T1000 (cell line): ENCODE results near the gene IDH1.
"Not testable (repeated sequence)": the region's sequence is repeated elsewhere in the genome, so short reads cannot be mapped to it uniquely, and the experiment has no call there.

Source experiments
- DNase-seq: peaks from one replicate; lab custom pipeline; 2025; ENCODE audit warnings: mixed read lengths; lab: John Stamatoyannopoulos, UW

The IDH1 gene

DNA sequence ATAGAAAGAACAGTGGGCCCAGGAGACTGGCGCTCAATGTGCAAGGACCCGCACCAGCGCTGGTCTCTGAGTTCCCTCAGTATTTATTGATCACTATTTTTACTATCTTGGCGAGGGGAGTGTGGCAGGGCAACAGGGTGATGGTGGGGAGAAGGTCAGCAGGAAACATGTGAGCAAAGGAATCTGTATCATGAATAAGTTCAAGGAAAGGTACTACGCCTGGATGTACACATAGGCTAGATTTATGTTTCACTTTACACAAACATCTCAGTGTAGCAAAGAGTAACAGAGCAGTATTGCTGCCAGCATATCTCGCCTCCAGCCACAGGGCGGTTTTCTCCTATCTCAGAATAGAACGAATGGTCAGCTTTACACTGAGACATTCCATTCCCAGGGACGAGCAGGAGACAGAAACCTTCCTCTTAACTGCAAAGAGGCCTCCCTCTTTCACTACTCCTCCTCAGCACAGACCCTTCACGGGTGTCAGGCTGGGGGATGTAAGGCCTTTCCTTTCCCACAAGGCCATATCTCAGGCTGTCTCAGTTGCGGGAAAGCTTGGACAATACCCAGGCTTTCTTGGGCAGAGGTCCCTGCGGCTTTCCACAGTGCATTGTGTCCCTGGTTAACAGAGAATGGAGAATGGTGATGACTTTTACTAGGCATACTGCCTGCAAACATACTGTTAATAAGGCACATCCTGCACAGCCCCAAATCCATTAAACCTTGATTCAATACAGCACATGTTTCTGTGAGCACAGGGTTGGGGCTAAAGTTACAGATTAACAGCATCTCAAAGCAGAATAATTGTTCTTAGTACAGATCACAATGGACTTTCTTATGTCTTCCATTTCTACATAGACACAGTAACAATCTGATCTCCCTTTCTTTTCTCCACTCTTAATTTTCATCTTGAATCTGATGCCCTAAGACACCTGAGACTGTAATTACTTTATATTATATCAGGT is 2.3 kb upstream of the IDH1 start:
- not testable (repeated sequence) for DNase-seq

DNA sequence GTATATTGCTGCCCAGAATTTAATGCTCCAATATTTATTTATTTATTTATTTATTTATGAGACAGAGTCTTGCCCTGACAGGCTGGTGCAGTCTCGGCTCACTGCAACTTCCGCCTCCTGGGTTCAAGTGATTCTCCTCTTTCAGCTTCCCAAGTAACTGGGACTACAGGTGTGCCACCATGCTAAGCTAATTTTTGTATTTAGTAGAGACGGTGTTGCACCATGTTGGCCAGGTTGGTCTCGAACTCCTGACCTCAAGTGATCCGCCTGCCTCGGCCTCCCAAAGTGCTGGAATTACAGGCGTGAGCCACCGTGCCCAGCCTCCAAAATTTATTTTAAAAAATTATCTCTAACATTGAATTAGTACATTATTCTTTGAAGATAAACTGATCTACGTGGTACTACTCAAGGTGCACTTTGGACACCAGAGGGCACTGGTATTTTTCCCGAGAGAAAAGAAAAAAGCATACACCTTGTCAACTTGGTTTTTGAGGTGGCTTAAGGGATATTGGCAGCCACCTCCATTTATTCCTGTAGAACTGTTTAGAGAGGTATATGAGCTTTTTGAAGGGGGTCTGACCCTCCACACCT is 1.4 kb upstream of the IDH1 start:
- no peak for DNase-seq

DNA sequence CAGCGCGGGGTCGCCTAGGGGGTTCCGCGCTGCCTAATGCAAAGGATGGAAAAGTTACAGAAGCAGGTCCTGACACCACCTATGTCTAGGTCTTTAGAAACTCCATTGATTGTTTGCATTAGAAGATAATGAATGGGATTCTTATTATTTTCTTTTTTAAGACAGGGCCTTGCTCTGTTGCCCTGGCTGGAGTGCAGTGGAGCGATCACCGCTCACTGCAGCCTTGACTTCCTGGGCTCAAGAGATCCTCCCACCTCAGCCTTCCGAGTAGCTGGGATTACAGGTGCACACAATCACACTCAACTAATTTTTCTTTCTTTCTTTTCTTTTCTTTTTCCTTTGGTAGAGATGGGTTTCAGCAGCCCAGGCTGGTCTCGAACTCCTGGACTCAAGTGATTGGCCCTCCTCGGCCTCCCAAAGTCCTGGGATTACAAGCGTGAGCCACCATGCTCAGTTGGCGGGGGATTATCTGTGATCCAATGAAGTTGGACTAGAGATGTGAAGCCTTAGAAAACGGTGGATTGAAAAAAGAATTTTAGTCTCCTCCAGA is 761 bp upstream of the IDH1 start:
- no peak for DNase-seq

DNA sequence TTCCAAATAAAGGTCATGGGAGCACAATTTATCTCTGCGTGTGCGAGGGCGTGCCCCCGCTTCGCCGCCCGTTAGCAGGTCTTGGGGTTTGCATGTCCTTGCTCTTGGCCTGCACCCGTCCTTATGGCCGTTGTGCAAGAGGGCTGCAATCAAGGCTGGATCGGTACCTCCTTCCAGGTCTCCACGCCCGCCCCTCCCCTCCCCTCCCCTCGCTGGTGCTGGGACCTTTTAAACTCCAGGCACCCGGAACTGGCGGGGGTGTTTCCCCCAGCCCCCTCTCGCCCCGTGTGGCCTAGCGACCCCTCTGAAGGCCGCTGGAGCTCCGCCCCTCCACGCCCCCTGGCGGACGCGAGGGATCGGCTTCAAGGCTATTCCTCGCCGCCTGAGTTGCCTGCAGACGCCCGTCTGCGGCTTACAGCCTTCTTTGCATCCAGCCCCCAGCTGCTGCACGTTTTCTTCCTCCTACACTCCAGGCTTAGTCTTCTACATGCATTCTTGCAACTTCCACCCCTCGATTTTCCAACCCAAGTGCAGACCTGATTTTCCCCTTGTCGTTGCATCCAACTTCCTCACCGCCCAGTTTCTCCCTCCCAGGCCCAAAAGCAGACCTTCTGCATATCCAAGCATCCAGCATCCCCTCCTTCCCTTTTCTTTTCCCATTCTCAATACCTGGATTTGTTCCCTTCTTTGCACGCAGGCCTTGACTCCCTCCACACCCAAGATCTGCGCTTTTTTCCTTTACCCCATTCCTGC is 577 bp downstream of the IDH1 start:
- DNase-seq, result peak; percentile 70

DNA sequence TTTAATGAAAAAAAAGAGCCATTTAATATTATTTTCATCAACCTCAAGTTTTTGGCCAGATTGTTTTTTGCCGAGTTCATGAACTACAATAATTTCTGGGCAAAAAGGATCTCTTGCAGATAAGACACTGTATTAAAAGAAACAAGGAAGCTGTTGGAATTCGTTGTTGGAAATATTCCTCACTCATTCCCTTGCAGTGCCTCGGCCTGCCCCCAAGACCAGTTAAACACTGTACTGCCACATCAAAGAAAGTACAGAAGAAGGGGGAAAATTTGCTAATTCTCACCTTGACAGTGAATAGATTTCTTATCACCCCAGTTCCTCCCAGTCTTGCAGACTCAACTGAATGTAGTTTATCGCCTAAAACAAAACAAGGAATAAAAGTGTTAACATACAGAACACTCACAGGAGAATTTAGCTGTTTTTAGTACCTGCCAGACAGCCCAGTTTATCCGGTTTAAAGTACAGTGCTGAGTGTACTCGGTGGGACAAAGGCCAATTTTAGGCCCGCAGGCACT is 1.2 kb downstream of the IDH1 start:
- no peak for DNase-seq

DNA sequence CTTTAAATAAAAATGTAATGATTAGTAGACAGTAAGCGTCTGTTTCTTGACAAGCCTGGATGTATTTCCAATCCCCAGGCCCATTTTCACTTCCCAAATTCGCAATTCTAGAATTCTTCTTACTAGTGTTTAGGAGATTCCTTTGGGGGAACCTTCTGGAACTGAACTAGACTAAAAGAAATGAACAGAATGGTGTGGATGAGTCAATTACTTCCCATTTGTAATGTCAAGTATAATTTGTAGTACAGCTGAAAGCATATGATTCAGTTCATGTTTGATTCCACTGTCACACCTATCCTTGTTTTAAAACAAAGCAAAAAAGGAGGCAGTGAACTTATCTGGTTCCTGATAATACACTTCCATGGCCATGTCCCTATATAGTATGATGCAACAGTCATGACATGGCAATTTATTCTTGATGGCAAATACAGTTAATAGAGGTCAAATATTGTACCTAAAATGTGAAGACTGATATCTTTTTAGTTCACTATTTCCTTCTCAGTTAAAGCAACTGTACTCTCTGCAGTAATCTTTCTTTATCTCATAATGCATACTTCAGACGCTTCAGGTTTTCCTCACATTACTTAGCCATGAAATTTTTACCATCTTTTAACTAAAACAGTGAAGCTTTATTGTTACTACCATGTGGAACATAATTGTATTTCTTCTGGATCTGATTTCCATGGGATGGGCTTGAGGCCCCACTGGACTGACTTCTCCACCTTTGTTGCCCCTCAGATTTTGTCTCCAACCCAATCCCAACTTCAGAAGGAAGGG is 2.0 kb downstream of the IDH1 start:
- no peak for DNase-seq

DNA sequence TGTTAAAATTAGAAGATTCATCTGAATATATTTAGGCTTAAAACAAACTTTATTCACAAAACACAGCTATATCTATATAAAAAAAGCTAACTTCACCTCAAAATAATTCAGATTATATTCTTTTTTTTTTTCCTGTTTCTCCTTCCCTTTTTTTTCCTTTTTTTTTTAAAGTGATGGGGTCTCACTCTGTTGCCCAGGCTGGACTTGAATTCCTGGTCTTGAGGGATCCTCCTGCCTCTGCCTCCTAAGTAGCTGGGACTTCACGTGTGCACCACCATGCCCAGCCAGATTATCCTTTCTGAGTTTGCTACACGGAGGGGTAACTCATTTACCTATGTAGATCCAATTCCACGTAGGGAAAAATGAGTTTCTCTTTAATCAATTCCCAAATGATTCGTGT is 3.8 kb downstream of the IDH1 start:
- no peak for DNase-seq

DNA sequence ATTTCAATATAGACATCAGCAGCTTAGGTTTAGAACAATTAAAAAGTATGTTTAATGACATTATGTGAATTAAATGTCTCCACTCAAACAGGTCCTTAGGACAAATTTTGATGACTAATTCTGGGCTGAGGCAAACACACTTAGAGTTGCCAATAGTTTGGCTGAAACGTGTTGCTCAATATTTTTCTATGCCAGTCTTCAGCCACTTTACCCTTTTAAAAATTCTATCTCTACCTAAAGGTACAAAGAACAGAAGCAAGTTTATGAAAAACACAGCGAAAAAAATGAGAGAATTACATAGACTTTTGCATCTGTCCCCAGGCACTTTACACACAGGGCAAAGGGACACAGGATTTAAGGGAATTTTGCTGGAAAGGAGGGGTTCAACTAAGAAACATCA is 4.5 kb downstream of the IDH1 start:
- no peak for DNase-seq

DNA sequence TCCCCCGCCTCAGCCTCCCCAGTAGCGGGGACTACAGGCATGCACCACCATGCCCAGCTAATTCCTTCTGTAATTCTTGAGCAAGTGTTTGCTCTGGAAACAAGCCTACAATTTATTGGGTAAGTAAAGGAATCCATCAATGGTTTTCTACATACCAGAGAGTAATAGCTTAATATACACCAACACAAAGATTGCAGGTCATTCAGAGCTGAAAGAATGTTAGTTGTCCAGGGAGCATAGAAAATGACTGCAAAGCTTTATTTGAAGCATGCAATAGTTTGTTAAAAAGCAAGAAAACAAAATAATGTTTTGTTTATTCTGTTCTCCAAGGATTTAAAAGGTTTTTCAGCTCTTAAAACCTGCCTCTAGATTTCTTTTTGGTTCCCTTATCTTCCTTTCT is 5.6 kb downstream of the IDH1 start:
- DNase-seq, result no peak

DNA sequence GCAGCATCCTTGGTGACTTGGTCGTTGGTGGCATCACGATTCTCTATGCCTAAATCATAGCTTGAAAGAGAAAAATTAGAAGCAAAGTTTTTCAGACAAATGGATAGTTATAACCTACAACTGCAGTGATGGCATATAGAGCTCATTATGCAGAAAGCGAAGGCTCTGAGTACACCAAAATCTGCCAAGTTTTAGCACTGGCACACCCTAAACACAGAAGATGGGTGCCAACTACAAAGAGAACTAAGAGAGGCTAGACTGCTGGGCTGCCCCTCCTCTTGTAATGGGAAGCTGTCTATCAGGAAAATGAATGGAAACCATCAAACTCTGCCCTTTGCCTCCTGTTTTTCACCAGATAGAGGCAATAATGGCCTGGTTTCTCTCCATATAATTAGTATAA is 6.3 kb downstream of the IDH1 start:
- no peak for DNase-seq

DNA sequence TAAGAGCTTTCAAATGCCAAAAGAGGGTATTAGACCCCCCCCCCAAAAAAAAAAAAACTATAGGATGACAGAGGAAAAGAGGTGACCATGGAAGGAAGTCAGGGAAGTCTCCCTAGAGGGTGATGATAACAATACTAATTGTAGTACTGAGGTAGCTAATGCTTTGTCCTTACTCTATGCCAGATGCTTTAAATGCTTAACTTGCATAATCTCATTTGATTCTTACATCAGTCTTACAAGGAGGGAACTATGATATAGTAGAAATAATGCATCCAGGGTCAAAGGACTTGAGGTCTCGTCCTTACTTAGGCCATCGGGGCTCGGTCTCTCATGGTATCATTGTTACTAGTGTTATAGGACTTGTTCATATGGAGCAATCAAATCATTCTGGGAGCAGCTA is 9.1 kb downstream of the IDH1 start:
- no peak for DNase-seq

DNA sequence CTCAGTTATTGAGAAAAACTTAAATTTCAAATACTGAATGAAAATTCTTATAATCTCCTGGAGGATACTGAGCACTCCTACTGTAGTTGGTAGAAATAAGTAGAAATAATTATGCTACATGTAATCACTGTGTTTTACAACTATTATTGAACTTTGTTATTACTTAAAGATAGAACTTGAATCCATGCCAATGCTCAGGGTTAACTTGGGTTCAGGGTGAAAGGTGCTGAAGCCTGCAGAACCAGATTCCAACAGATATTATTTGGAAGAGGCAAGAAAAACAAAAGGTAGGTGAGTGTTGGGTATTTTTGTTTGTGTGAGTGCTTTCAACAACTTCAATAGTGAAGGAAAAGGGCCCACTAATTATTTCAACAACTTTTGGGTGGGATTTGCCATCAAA is 10.4 kb downstream of the IDH1 start:
- DNase-seq, result no peak

DNA sequence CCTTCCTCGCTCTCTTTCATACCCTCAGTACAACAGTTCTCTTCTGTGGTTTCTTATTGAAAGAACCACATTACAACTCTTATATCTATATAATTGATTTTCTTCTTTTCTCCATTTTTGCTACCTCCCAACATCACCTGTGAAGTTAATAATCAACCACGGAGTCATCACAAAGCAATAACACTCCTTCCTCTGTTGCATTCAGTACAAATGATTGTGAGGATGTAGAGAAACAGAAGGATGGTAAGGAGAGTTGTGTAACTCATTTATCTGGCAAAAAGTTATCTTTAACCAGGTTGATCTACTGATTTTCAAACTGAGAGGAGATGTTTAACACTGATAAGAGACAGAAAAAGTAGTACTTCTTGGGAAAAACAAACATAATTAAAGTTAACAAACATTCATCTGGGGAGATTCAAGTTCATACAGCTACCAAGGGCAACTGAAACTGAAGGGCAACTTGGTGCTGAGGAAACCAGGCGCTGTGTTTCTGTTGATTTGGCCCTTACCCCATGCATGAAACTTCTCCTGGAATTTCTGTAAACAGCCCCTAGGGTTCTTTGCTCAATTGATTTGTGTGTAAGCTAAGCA is 14.2 kb downstream of the IDH1 start:
- DNase-seq, result no peak

DNA sequence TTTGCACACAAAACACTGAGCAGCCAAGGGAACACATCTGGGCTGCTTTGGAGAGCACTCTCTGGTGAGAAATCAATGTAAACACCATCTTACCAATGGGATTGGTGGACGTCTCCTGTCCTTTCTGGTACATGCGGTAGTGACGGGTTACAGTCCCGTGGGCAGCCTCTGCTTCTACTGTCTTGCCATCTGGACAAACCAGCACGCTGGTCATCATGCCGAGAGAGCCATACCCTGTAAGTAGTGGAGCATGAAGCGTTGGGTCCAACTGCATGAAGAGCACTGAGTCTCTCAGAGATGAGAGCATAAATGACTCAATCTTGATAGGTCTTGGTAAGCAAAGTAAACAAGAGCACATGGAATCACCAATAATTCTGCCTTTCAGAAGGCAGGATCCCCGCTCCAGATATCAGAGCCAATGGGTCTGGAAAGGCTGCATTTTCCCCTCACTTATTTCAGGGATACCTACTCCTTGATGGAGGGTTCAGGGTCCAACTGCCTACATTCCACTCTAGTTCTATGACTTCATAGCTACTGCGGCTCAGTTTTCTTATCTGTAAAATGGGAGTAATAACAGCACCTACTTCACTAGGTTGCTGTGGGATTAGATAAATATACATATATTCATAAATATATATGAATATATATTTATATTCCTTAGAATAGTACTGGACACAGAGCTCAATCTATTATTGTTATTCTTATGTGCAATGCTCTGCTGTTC is 14.9 kb downstream of the IDH1 start:
- no peak for DNase-seq

DNA sequence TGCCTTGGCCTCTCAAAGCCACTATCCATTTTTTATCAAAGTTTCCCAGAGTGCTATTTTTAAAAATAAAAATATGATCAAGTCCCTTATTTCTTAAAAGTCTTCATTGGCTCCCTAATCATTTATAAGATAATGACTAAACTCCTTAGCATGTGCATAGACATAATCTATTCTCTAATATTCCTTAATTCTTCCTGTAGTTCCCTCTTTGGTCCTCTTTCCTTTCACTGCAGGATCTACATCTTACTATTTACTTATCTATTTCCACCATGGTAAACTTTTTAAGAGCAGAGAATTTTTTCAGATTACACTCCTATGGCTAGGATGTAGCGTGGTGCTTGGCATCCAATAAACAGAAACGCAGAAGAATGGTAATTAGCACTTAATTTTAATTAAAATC is 19.0 kb downstream of the IDH1 start:
- DNase-seq, result no peak

DNA sequence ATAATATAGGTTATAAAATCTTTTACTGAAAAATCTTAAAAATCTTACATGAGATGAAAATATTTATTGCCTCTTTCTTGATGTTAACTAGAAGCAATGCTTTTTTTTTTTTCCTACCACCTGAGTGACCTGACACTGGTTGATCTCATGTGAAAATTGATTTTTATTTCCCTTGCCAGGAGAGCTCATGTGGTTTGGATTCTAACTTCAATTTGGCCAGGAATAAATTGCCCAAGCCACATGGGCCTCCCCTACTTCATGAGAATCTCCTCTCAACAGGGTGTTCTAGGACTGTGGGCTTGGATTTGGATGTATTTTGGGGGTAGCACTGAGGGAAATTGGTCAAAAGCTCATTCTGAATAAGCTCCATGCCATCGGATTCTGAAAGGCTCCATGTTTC is 20.1 kb downstream of the IDH1 start:
- DNase-seq, result no peak

DNA sequence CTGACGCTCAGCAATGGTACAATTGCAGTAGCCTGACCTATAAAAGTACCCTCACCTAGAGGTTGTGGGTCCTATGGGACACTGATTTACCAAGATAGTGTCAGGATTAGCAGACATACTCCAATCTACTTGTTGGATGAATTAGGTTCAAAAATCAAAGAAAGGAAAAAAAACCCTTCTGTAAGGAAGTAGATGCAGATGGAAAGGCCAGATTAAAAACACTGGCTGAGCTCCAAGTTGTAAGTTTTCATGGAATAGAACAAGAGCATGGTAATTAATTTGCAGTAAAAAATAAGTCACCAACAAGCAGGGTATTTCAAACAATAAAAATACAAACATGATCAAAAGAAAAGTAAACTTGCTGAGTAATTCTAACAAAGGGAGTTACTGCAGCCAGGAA is 26.4 kb downstream of the IDH1 start:
- DNase-seq, result no peak

DNA sequence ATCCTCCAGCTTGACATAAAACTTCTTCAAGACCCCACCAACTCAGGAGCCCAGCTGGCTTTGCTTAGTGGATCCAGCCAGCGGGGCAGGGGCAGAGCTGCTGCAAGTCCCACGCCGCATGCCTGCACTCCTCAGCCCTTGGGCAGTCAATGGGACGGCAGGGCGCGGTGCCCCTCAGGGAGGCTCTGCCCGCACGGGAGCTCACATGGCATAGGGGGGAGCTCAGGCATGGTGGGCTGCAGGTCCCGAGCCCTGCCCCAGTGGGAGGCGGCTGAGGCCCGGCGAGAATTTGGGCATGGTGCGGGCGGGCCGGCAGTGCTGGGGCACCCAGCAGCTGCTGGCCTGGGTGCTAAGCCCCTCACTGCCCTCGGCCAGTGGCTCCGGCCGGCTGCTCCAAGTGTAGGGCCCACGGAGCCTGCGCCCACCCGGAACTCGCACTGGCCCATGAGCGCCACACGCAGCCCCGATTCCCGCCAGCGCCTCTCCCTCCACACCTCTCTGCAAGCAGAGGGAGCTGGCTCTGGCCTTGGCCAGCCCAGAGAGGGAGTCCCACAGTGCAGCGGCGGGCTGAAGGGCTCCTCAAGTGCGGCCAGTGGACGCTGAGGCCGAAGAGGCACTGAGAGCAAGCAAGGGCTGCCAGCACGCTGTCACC is 27.2 kb downstream of the IDH1 start:
- DNase-seq, result no peak

DNA sequence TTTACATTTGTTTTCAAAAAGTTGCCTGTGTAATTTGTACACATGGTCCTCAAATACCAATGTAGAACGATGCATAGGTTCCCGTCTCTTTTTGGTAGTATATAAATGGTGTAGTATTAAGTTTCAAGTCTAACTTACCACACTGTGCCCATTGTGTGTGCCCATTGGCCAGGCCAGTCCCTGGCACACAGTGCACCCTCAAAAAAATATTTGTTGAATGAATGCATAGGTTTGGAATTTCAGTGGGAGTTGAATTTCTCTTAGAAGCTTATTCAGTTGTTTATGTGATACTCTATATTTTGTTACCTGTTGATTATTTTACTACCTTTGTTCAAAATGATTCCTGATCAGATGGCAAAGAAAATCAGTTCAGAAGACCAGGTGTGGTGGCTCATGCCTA is 30.1 kb downstream of the IDH1 start:
- DNase-seq, result no peak

DNA sequence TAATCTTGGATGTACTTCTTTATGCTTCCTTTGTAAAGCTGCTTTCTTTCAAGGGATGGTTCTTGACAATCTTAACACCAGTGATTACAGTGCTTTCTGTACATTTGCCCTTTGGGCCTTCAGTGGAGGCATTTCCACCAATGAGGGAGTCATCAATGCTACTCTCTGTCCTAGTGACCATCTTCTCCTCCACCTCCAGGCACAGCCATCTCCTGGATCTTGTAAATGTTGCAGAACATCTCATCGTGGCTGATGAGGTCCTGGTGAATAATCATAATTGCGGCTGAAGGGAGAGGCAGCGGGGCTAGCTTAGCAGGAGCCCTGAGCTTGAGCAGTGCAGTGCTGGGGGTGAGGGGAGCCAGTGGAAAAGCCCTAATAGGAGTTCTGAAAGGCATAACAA is 32.5 kb downstream of the IDH1 start:
- peak; percentile 41 for DNase-seq
